HG03175 (cell line): ENCODE results near the gene COL4A2.
"Not testable (repeated sequence)": the region's sequence is repeated elsewhere in the genome, so short reads cannot be mapped to it uniquely, and the experiment has no call there.

ENCODE experiments used
- ATAC-seq: cut with Tn5 transposase; IDR thresholded peaks from one replicate; pipeline ENCODE4 v1.9.1; 2021; ENCODE audit warnings: mild to moderate bottlenecking, moderate library complexity; ENCODE audit not compliant: unreplicated experiment

Gene COL4A2

DNA sequence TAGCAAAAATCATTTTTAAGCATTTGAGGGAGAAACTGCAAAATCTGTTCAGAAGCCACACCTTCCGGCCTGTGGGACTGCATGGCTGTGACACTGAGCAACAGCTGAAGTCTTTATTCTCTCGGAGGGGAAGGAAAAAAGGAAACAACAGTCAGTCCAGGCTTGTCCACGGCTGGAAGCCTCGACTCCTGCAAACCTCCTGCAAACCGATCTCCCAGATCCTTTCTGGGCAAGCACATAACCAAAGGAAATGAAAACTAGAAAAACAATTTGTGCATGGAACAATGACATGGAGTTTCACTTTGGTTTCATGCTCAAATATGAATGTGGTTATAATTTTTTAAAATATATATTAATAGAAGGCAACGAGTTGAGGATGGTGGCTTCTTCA lies 1.1 kb upstream of the COL4A2 start:
- no peak for ATAC-seq

DNA sequence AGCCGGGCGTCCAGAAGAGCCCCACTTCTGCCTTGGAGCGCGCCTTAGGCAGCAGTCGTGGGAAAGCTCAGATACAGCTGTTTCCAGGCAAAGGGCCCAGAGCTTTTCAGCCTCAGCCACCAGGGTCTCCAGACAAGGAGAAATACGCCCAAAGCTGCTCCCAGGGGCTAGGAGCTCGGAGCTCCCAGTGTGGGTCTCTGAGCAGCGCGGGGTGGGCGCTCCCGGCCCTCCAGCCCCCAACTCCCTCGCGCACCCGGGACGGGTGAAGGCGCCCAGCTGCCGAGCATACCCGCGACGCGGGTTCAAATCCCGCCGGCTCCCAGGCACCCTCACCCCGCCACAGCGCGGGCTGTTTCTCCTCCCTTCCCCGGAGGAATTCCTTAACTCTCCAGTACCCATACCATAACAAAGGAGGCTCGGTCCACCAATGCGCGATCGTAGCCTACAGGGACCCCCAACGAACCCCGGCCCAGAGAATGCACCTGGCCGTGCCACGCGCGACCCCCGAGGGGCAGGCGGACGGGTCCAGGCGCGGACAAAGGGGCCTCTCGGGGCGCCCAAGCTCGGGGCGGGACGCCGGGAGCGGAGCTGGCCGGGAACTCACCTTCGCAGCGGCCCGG lies 634 bp upstream of the COL4A2 start:
- ATAC-seq: no peak

DNA sequence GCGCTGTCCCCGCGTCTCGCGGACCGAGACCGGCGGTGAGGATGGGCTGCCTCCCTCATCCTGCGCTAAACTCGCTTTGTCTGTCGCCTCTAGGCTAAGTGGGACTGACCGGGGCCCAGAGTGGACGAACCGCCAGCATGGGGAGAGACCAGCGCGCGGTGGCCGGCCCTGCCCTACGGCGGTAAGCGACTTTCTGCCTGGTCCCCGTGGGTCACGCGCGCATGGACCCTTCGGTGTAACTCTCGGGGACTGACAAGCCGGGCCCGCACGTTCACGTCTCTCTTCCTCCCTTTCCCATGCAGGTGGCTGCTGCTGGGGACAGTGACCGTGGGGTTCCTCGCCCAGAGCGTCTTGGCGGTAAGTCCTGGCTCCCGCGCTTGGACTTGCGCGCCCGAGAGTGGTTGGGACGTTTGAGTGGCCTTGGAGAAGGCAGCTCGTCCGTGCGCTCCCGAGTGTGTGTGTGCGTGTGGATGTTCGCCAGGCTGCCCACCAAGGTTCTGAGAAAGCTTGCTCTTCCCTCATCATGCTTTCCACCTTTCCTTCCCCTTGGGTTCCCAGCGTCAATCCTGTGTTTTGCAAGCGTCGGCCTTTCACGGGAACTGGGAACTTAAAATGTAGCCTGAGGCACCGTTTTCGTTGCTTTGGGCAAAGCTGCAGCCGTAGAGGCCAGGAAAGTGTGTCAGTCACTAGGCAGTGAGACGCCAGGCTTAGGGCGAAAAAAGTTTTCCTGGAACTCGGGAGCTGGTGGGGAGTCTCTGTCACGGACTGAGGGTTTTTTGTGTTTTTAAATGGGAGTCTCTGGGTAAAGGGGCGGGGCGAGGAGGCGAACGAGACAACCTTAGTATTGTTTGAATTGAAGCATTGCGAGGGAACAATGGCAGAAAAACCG lies 927 bp downstream of the COL4A2 start:
- no peak for ATAC-seq

DNA sequence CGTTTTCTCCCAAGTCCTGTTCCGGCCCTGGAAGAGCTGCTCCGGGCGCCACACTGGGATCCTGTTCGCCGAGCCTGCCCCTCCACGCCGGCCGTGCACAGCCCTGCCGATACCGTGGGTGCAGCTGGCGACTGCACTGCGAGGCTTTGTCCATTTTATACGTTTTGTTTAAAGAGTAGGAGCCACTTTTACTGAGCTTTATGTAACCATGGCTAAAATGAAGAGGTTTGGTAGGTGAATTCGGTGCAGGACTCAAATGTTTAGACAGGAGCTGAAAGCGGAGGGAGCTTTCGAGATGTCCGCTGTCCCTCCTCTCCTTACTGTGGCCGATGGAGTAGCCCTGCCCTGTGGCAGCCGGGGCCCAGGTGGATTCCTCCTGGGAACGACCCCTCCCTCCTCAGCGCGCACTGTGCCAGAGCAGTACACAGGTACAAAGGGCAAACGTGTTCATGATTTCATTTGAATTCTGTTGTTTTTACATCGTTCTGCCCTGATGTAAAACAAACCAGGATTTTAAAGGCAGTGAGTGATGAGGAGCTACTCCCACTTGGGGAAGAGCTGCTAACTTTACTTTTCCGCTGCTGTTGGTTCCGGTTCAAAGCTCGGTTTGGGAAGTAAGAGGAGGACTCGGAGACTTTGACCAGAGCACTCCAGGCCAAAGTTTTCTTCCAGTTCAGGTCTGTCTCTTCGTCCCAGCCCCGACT lies 1.7 kb downstream of the COL4A2 start:
- no peak for ATAC-seq

DNA sequence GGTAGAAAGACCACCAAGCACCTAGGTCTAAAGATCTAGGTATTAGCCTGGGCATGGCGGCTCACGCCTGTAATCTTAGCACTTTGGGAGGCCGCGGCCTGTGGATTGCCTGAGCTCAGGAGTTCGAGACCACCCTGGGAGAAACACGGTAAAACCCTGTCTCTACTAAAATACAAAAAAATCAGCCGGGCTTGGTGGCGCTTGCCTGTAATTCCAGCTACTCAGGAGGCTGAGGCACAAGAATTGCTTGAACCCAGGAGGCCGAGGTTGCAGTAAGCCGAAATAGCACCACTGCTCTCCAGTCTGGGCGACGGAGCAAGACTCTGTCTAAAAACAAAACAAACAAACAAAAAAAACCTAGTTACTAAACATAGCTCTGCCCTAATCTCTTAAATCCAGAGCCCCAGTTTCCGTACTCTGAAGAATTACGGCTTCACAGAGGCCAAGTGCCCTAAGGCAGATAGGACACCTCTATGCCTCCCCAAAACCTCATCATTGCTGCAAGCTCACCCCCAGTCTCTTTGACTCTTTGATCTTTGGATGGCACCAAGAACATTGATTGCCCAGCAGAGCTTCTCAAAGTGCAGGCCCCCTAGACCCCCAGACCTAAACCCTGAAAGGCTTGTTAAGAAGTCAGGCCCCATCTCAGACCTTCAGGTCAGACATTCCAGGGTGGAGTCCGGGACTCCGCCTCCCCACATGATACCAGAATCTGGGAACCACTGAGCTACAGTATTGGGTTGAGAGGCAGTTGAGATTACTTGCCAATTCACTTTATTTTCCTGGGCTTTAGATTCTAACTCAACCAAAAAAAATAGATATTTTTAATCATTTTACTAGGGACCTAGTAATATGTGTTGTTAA lies 2.8 kb downstream of the COL4A2 start:
- no peak for ATAC-seq

DNA sequence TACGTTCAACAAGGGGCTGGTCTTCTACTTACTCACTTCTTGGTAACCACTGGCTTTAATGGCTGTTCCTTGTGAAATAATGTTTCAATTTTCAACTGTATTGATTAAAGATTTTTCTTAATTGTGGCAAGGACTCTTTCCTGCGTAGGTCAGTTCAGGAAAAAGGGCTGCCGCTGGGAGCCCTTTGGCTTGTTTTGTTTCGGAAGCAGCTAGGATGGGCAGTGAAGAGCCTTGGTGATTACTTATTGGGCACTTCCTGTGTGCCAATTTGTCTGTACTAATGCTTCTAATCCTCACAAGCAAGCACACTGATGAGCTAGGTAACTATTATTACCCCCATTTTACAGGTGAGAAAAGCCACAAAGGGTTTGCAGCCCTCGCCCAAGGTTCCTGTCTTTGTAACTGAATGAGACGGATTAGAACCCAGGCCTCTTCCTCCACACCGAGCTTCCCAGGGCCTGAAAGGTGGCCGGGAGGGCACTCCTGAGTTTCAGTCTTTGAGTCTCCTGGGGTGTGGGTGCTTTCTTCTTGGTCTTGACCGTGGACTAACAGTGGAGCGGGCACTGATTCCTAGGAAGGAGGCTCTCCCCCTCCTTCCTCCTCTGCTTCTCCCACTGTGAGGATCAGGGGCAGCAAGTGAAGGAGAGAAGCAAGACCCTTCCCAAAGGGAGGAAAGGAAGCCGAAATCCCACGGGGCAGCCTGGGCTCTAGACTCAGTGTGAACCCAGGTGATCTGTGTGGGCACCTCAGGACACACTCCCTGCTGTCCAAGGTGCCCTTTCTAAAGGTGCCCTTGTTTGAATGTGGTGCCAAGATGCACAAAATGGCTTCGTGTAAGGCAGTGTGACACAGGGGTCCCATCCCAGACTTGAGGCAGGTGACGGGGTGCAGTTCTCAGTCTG lies 3.7 kb downstream of the COL4A2 start:
- no peak for ATAC-seq

DNA sequence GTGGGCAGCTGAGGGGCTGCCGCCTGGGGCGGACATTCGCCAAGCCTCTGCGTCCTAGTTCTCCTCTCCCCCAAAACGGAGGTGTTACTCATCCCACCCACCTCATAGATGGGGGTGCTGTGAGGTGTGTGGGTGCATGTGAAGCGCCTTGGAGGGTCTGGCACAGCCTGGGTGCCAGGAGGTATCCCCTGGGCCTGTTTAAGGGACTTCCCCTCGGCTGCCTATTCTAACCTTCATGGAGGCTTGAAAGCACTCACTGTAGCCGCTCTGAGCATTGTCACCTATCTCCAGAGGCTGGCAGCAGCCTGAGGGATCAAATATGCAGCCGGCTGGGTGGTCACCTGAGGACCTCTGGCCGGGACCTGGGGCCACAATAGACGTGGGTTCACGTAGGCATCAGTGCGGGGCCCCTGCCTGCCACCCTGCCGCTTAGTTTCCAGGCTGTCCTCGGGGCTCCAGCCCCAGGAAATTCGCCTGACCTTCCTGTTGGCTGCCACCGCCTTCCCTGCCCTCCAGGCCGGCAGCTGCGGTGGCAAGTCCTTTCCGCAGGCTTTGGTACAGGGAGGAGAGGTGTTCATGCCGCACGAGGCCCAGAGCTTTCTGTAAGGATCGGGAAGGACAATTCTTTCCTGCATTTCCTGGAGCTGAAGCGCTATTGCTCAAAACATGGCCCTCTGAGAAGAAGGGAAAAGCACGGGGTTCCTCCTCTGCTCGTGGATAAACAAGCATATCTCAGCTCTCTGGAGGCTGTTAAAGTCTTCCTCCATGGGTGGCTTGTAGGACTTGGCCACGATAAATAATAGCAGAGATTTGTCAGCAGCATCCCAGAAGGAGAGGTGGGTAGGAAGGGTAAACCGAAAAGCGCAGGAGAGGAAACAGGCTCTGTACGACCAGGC lies 4.6 kb downstream of the COL4A2 start:
- no peak for ATAC-seq

DNA sequence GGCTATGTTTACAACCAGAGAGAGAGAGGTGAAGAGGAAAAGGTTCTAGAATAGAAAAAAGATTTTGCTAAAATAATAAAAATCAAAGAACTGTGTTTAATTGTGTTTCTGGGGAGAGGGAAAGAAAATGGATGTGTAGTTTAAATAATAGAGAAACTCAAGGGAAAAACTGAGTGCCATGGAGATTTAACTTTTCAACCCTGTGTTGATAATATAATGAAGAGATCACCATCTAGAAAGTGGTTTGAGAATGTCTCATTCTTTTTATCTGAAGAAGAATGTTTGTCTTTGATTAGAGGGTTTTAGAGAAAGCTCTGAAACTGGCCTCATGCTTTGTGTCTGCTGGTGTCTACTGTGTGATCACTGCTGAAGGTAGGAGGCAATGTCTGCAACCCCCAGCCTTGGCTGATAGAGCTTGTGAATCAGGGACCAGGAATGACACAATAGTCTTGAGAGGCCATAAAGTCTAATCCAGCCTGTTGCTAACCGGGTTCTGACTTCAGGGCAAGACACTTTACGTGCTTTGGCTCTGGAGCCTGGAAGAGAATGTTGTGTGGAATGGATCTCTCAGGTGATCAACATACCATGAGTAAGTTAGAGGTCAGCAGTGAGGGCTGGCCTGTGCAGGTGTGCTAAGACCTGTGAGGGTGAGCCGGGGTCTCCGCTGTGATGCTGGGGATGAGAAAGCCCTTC lies 5.4 kb downstream of the COL4A2 start:
- ATAC-seq: no peak

DNA sequence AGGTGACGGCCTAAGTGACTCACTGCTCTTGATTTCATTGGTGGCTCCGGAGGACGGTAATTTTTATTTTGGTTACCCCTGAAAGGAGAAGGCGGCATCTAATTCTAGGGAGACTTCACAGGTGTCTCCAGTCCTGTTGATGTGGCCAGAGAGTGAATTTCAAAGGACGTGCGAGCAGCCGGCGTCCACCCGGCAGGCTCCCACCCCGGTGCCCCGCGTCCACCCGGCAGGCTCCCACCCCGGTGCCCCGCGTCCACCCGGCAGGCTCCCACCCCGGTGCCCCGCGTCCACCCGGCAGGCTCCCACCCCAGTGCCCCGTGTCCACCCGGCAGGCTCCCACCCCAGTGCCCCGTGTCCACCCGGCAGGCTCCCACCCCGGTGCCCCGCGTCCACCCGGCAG lies 6.2 kb downstream of the COL4A2 start:
- ATAC-seq: not testable (repeated sequence)

DNA sequence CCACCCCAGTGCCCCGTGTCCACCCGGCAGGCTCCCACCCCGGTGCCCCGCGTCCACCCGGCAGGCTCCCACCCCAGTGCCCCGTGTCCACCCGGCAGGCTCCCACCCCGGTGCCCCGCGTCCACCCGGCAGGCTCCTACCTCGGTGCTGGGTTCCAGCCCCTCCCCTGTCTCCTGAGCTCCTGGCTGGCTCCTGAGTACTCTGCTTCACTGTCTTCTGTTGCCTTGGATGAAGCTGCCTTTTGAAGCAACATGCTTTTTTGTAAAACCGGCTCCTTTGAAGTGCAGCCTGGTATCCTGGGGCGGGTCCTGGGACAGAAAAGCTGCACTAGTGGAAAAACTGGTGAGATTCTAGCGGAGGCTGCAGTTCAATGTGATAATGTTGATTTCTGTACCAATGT lies 6.6 kb downstream of the COL4A2 start:
- not testable (repeated sequence) for ATAC-seq

DNA sequence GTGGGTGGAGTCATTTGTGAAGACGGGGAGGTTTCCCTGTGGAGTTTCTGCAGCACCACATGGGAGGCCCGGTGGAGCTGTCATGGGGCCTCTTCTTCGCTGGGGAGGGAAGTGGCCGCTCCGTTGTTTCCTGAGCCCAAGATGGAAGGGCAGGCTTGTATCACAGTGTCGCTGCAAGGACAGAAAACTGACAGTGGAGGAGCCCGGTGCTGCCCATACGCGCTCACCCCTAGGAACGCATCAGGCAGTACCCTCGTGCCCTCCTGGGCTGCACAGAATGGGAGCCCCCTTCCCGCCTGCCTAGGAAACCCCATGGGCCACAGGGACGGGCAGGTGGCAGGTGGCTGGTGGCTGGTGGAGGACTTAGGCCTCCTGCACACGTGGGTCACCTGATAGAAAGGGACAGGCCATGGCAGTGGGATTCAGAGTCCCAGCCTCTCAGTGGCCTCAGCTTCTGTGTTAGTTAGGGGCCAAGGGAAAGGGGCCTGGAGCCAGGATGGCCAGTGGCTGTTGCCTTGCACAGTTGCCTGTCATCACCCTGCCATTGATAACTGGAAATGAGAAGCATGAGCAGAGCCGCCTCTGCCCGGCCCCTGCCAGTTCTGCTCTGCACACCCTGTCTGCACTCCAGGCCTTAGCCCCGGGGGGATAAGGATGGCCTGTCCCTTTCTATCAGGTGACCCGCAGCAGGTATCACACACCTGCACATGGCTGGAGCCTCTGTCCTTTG lies 7.6 kb downstream of the COL4A2 start:
- no peak for ATAC-seq

DNA sequence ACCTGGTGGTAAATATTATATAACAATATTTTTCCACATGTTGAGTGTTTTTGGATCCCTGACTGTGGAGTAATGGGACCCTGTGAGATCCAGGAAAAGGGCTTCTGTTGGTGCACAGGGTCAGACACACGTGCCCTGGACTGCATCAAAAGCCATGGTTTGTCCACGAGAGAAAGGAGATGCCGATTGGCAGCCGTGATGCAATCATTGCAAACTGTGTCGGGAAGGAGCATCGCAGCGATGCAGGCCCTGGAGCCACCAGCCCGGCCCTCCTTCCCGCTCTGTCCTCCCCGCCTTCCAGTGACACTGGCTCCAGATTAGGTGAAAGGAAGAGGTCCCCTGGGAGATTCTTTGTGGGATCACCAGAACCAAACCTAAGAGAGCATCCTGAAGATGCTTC lies 9.1 kb downstream of the COL4A2 start:
- ATAC-seq: no peak

DNA sequence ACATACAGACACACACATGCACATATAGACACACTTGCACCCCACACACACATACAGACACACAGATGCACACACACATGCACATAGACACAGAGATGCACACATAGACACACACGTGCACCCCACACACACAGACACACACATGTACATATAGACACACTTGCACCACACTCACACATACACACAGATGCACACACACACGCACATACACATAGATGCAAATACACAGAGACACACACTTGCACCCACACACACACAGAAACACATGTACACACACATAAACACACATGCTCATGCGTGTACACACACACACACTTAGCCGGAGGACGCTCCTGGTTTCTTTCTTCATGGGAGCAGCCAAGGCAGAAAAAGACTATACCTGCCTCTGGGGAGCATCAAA lies 10.0 kb downstream of the COL4A2 start:
- ATAC-seq: no peak

DNA sequence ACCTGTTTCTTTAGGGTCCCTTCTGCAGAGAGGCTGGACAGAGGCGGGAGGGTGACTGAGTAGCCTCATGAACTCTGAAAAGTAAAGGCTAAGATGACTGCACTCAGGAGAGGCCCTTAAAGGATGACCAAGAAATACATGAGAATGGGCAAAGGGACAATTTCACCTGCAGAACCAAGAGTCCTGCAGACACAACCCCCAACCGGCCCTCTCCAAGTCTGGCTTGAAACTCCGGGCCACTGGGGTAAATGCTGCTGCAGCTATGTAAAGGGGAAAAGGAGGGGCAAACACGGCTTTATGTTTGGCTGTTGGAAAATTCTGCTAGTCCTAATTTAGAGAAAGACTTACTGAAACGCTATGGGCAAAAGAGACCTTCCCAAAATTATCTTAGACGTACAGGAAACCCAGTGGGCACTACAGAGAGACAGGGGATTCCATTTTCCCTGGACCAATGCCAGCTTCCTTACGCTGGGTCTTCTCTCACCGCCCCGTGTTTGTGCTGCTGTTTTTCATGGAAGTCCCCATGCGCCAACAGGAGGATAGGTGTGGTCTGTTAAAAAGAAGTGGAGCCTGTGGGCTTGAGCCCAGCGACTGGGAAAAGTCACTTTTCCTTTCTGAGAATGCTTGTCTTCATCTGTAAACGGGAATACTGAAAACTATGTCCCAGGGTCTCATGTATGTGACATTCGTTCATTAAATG lies 10.6 kb downstream of the COL4A2 start:
- ATAC-seq: no peak

DNA sequence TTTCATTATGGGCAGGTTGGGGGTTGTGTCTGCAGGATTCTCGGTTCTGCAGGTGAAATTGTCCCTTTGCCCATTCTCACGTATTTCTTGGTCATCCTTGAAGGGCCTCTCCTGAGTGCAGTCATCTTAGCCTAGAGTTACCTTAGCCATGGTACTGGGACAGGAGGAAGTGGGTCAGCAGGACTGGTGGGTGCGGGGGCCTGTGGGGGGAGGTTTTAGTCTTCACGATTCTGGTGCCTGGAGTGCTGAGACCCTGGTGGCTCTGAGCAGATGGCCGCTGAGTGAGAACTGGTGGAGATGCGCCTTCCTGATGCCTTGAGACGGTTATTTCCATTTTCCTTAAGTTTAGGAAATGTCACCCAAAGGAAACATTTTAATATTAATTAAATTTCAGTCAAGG lies 11.8 kb downstream of the COL4A2 start:
- no peak for ATAC-seq

DNA sequence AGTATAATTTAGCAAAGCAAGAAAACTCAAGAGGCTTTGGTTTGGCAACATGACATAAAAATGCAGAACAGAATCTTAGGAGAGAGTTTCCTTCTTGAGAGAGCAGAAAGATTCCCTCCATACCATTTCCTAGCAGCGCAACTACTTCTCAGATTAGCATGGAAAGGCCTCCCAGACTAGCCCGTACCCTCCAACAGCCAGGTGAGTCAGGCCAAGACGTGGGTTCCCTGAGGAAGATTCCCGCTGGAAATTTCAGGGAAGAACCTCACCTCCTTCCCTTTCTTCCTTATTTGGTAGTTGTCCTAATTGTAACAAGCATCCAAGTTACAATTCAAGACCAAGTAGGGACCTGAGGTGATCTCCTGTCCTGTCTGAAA lies 12.3 kb downstream of the COL4A2 start:
- no peak for ATAC-seq
